ENCODE data around the gene TSPEAR.

DNA sequence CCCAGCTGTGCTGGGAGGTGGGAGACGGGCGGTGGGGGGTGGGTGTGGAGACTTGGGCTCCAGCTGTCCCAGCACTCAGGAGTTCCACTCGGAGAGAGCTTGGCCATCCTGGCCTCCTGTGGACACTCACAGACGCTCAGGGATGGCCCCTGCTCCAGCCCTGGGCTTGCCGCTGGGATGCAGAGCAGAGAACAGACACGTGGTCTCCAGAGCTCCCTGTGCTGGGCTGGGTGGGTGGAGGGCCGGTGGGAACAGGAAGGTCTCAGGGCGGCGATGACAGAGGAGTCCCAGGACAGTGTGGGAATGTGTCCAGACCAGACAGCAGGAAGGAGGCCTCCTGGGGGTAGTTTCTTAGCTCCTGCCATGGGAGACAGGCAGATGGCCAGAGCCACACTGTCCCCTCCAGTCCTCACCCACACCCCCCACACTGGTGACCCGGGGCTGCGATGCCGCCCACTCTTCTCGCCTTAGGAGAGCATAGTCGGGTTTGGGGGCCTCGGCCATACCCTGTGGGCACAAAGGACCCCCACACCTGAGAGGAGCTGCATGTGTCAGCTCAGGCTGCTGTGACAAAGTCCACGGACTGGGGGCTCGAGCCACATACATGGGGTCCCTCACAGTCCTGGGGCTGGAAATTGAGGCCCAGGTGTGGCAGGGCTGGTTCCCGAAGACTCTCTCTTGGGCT, 82.5 kb downstream of the TSPEAR start:
- TF ChIP-seq, protein P1, sequence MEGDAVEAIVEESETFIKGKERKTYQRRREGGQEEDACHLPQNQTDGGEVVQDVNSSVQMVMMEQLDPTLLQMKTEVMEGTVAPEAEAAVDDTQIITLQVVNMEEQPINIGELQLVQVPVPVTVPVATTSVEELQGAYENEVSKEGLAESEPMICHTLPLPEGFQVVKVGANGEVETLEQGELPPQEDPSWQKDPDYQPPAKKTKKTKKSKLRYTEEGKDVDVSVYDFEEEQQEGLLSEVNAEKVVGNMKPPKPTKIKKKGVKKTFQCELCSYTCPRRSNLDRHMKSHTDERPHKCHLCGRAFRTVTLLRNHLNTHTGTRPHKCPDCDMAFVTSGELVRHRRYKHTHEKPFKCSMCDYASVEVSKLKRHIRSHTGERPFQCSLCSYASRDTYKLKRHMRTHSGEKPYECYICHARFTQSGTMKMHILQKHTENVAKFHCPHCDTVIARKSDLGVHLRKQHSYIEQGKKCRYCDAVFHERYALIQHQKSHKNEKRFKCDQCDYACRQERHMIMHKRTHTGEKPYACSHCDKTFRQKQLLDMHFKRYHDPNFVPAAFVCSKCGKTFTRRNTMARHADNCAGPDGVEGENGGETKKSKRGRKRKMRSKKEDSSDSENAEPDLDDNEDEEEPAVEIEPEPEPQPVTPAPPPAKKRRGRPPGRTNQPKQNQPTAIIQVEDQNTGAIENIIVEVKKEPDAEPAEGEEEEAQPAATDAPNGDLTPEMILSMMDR (IDR thresholded peaks at IDR 0.05; ENCODE audit: low read depth, low read length, poor library complexity, severe bottlenecking) = no peak
- no peak for TF ChIP-seq EZH2phosphoT487 (IDR thresholded peaks at IDR 0.05; ENCODE audit: borderline replicate concordance, low read length)

Data from DOHH2 (cell line).